ENCODE data around the gene LRRTM3. TPM values are rescaled to one million over a fixed set of nuclear protein-coding genes. Genes with fewer than 3 reads are reported as not detected.

Gene LRRTM3
- total RNA-seq, 1 experiment from 2014 or later: not detected

DNA sequence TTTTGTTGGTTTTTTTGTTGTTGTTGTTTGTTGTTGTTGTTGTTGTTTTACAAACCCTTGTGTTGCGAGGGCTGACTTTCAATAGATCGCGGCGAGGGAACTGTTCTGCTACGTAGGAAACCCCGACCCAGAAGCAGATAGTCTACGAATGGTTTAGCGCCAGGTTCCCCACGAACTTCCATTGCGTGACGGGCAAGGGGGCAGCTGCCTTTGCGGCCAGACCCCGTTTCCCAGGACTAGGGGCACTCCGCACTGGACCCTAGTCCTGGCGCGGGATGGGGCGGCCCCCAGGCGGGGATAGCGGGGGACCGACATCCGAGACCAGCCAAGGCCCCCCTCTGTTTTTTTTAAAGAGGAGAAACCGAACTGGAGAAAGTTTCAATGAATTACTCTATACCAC, 119.6 kb downstream of the LRRTM3 start:
- Mint-ChIP-seq H3K36me3 (ENCODE audit: insufficient read depth, unreplicated experiment) (no peaks in the 10 kb centered on the region), H3K9me3 (ENCODE audit: unreplicated experiment) (no peaks in the 10 kb centered on the region), H3K27ac (ENCODE audit: low read depth, unreplicated experiment) (no peak overlapping the region), H3K4me3 (ENCODE audit: unreplicated experiment) (no peak overlapping the region), H3K4me1 (ENCODE audit: insufficient read depth, unreplicated experiment) (no peaks in the 10 kb centered on the region), H3K27me3 (ENCODE audit: insufficient read depth, unreplicated experiment) (peaks cover 19% of the 10 kb centered on the region)
- intact Hi-C loops (cut with micrococcal nuclease): no loop called here
- TF ChIP-seq, protein P1, sequence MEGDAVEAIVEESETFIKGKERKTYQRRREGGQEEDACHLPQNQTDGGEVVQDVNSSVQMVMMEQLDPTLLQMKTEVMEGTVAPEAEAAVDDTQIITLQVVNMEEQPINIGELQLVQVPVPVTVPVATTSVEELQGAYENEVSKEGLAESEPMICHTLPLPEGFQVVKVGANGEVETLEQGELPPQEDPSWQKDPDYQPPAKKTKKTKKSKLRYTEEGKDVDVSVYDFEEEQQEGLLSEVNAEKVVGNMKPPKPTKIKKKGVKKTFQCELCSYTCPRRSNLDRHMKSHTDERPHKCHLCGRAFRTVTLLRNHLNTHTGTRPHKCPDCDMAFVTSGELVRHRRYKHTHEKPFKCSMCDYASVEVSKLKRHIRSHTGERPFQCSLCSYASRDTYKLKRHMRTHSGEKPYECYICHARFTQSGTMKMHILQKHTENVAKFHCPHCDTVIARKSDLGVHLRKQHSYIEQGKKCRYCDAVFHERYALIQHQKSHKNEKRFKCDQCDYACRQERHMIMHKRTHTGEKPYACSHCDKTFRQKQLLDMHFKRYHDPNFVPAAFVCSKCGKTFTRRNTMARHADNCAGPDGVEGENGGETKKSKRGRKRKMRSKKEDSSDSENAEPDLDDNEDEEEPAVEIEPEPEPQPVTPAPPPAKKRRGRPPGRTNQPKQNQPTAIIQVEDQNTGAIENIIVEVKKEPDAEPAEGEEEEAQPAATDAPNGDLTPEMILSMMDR (IDR thresholded peaks at IDR 0.05; ENCODE audit: unreplicated experiment): no peak
- ChIA-PET POLR2A (interaction anchor here (0.9 kb wide), 1 partner anchor 18 kb away, joined by 4 read pairs; no protein-coding TSS in a partner anchor), CTCF (interaction anchor here (0.6 kb wide), 1 partner anchor 100 kb away, joined by 3 read pairs; no protein-coding TSS in a partner anchor)
- no TSS peak for BruUV-seq (replicated peaks)
- DNase-seq (ENCODE audit: unreplicated experiment): no peak

DNA sequence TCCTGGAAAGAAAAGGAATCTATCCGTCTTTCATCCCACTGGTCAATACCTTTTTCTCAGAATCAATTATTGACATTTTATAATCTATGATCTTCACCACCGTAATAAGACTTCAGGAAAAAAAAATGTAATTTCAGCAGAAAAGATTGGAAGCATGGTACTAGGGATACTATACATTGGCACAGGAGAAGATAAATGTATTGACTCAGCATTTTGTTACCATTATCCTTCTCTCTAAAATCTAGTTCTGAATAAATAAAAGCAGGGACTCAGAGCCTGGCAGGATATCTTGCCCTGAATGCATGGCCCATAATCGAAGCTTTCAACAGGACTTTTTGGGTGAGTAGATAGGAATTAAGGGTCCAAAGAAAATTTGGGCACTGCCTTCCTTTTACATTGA, 120.7 kb downstream of the LRRTM3 start:
- ChIA-PET POLR2A (no interaction called here), CTCF (no interaction called here)
- H3K4me1 Mint-ChIP-seq (ENCODE audit: insufficient read depth, unreplicated experiment): no peaks in the 10 kb centered on the region
- no peaks in the 10 kb centered on the region for H3K36me3 Mint-ChIP-seq (ENCODE audit: insufficient read depth, unreplicated experiment)
- no peak overlapping the region for H3K27ac Mint-ChIP-seq (ENCODE audit: low read depth, unreplicated experiment)
- no peak overlapping the region for H3K4me3 Mint-ChIP-seq (ENCODE audit: unreplicated experiment)
- TF ChIP-seq, protein P1 (IDR thresholded peaks at IDR 0.05; ENCODE audit: unreplicated experiment): no peak
- intact Hi-C loops (cut with micrococcal nuclease): no loop called here
- H3K27me3 Mint-ChIP-seq (ENCODE audit: insufficient read depth, unreplicated experiment): peaks cover 19% of the 10 kb centered on the region
- no peaks in the 10 kb centered on the region for H3K9me3 Mint-ChIP-seq (ENCODE audit: unreplicated experiment)
- BruUV-seq (replicated peaks): no TSS peak
- no peak for DNase-seq (ENCODE audit: unreplicated experiment)

DNA sequence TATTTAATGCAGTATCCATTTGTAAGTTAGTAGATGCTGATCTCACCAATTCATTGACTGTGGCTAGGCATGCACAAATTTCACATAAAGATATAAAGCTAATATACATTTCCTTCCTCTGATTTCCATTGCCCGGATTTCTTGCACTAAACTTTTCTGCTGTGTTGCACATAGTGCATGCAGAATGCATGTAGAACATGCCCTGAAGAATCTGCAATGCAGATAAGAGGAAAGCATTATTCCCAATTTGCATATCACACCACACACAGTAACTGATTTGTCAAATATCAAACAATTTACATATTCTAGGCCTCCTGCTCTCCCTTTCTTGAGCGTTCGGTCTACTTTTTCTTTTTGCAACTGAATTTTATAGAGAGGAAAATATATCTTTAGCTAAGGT, 124.2 kb downstream of the LRRTM3 start:
- Mint-ChIP-seq H3K27me3 (ENCODE audit: insufficient read depth, unreplicated experiment) (peaks cover 31% of the 10 kb centered on the region), H3K27ac (ENCODE audit: low read depth, unreplicated experiment) (no peak overlapping the region), H3K36me3 (ENCODE audit: insufficient read depth, unreplicated experiment) (no peaks in the 10 kb centered on the region), H3K9me3 (ENCODE audit: unreplicated experiment) (no peaks in the 10 kb centered on the region), H3K4me3 (ENCODE audit: unreplicated experiment) (no peak overlapping the region), H3K4me1 (ENCODE audit: insufficient read depth, unreplicated experiment) (no peaks in the 10 kb centered on the region)
- DNase-seq (ENCODE audit: unreplicated experiment): no peak
- BruUV-seq (replicated peaks): no TSS peak
- intact Hi-C loops (cut with micrococcal nuclease): no loop called here
- ChIA-PET POLR2A (no interaction called here), CTCF (no interaction called here)
- TF ChIP-seq, protein P1 (IDR thresholded peaks at IDR 0.05; ENCODE audit: unreplicated experiment): no peak

DNA sequence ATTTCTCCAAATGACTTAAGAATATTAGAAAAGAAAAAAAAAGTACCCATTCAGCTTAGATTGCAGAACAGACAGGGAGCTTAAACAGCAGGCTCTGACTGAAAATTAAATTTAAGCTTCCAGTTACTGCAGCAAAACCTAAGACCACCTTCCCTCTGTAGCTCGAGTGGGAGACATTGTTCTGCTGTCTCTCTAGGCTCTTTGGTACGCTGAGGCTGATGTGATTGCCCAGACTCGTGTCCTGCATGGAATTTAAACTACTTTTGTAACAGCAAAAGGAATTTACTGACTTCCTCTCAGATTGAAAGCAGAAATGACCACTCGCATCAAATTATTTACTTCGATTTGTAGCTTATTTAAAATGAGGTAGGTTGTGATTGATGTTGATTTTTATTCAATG, 124.6 kb downstream of the LRRTM3 start:
- peaks cover 31% of the 10 kb centered on the region for H3K27me3 Mint-ChIP-seq (ENCODE audit: insufficient read depth, unreplicated experiment)
- H3K4me3 Mint-ChIP-seq (ENCODE audit: unreplicated experiment): no peak overlapping the region
- BruUV-seq (replicated peaks): no TSS peak
- intact Hi-C loops (cut with micrococcal nuclease): no loop called here
- ChIA-PET CTCF (no interaction called here), POLR2A (no interaction called here)
- no peaks in the 10 kb centered on the region for H3K4me1 Mint-ChIP-seq (ENCODE audit: insufficient read depth, unreplicated experiment)
- TF ChIP-seq, protein P1 (IDR thresholded peaks at IDR 0.05; ENCODE audit: unreplicated experiment): no peak
- no peak for DNase-seq (ENCODE audit: unreplicated experiment)
- no peak overlapping the region for H3K27ac Mint-ChIP-seq (ENCODE audit: low read depth, unreplicated experiment)
- H3K9me3 Mint-ChIP-seq (ENCODE audit: unreplicated experiment): no peaks in the 10 kb centered on the region
- H3K36me3 Mint-ChIP-seq (ENCODE audit: insufficient read depth, unreplicated experiment): no peaks in the 10 kb centered on the region
